CD4-positive, CD25-positive, alpha-beta regulatory T cell (primary cell): ENCODE measurements around the gene MUSTN1. TPM values are rescaled to one million over a fixed set of nuclear protein-coding genes. Genes with fewer than 3 reads are reported as not detected.
A peak's percentile ranks its signal among the peaks of the same experiment; 100 is the strongest.

ENCODE experiments used
- ATAC-seq, 2 donors: fragments of 150-1000 bp; cut with Tn5 transposase; one replicate each; pipeline ENCODE4 v1.10.0; 2021; ENCODE audit warnings: low read depth in 2 of 2, moderate number of reproducible peaks in 2 of 2, moderate library complexity in 1 of 2
- DNase-seq, 3 donors: peaks; one replicate each; pipeline versions ENCODE4 v3.0.0 to v3.0.0-alpha.2; 2012 to 2022; ENCODE audit warnings: mixed read lengths in 1 of 3
- H3K27ac ChIP-seq: one replicate; pipeline ENCODE4 v1.7.0; 2013; ENCODE audit warnings: mild to moderate bottlenecking, low read length; ENCODE audit not compliant: insufficient read depth, poor library complexity, severe bottlenecking
- H3K27me3 ChIP-seq: one replicate; pipeline ENCODE4 v1.7.0; 2013; ENCODE audit warnings: low read length; ENCODE audit not compliant: control insufficient read depth, insufficient read depth
- H3K36me3 ChIP-seq: one replicate; pipeline ENCODE4 v1.7.0; 2013; ENCODE audit warnings: mild to moderate bottlenecking, low read length, moderate library complexity; ENCODE audit not compliant: control insufficient read depth, insufficient read depth
- H3K4me1 ChIP-seq: 2 replicates; pipeline ENCODE4 v1.7.0; 2013; ENCODE audit warnings: mild to moderate bottlenecking, low read length; ENCODE audit not compliant: insufficient read depth, control insufficient read depth, poor library complexity, severe bottlenecking
- H3K4me3 ChIP-seq: one replicate; pipeline ENCODE4 v1.7.0; 2013; ENCODE audit warnings: low read depth, mild to moderate bottlenecking, low read length, moderate library complexity
- H3K9me3 ChIP-seq, 2 experiments: 1 replicate in 1 of 2; 2 replicates in 1 of 2; pipeline ENCODE4 v1.7.0; 2013; ENCODE audit warnings: low read length in 2 of 2, mild to moderate bottlenecking in 1 of 2, moderate library complexity in 1 of 2; ENCODE audit not compliant: control insufficient read depth in 2 of 2
- H3K27ac Mint-ChIP-seq, 3 donors: one replicate each; pipeline ENCODE4 v1.8.0; 2020 to 2022; ENCODE audit warnings: mild to moderate bottlenecking in 3 of 3, mixed read lengths in 3 of 3, moderate library complexity in 2 of 3
- H3K27me3 Mint-ChIP-seq: one replicate; pipeline ENCODE4 v1.8.0; 2022; ENCODE audit warnings: mild to moderate bottlenecking, mixed read lengths
- H3K36me3 Mint-ChIP-seq: one replicate; pipeline ENCODE4 v1.8.0; 2020; ENCODE audit warnings: mixed read lengths
- H3K4me1 Mint-ChIP-seq, 4 donors: one replicate each; pipeline ENCODE4 v1.8.0; 2020 to 2022; ENCODE audit warnings: mixed read lengths in 4 of 4, mild to moderate bottlenecking in 1 of 4
- H3K4me3 Mint-ChIP-seq, 4 donors: one replicate each; pipeline ENCODE4 v1.8.0; 2020 to 2022; ENCODE audit warnings: mild to moderate bottlenecking in 4 of 4, mixed read lengths in 4 of 4, moderate library complexity in 3 of 4
- H3K9me3 Mint-ChIP-seq, 7 donors: one replicate each; pipeline ENCODE4 v1.8.0; 2020 to 2022; ENCODE audit warnings: mixed read lengths in 7 of 7, mild to moderate bottlenecking in 3 of 7, moderate library complexity in 2 of 7
- polyA plus RNA-seq, 4 donors: library from polyadenylated mRNA; unstranded; fragments of 300-500 nt; fragmentation: Illumina TruSeq; gene quantifications; one replicate each; pipeline ENCODE4 v1.2.3, GENCODE V29; 2021
- total RNA-seq: library from RNA; stranded (reverse); gene quantifications from one replicate; pipeline ENCODE4 v1.2.3, GENCODE V29; 2022

MUSTN1 gene
- total and polyA plus RNA-seq, 5 donors from 2014 or later, result 1.2 to 13.8 TPM; not detected in 3

GRCh38 chr3:52851348-52851747 is 16.5 kb upstream of the MUSTN1 start:
- H3K9me3 Mint-ChIP-seq, result no peaks in the 10 kb centered on the region
- peaks cover 61% of the 10 kb centered on the region for H3K36me3 ChIP-seq
- peaks cover 17% of the 10 kb centered on the region for H3K36me3 Mint-ChIP-seq
- no peaks in the 10 kb centered on the region for H3K4me1 Mint-ChIP-seq
- no peak overlapping the region for H3K27ac ChIP-seq
- H3K27ac Mint-ChIP-seq, result no peak overlapping the region
- H3K4me1 ChIP-seq, result no peaks in the 10 kb centered on the region
- H3K4me3 ChIP-seq, result no peak overlapping the region
- H3K27me3 ChIP-seq, result no peaks in the 10 kb centered on the region
- DNase-seq (peak in 2 of 3 donors; percentile 31 to 53), ATAC-seq (peak in 1 of 2 donors; percentile 49)
- H3K9me3 ChIP-seq, result no peaks in the 10 kb centered on the region
- H3K27me3 Mint-ChIP-seq, result no peaks in the 10 kb centered on the region
- H3K4me3 Mint-ChIP-seq, result no peak overlapping the region

- Mint-ChIP-seq H3K27ac (peak overlapping the region in 1 of 3 donors; percentile 51), H3K9me3 (no peaks in the 10 kb centered on the region), H3K36me3 (peaks cover 12% of the 10 kb centered on the region), H3K4me1 (no peaks in the 10 kb centered on the region), H3K4me3 (no peak overlapping the region), H3K27me3 (no peaks in the 10 kb centered on the region)
- ATAC-seq (no peak), DNase-seq (no peak)
- Histone ChIP-seq H3K4me1 (no peaks in the 10 kb centered on the region), H3K9me3 (no peaks in the 10 kb centered on the region), H3K27me3 (no peaks in the 10 kb centered on the region), H3K4me3 (no peak overlapping the region), H3K36me3 (peaks cover 56% of the 10 kb centered on the region), H3K27ac (no peak overlapping the region)
Measured at GRCh38 chr3:52849656-52850055, 14.8 kb upstream of the MUSTN1 start.

- no peak overlapping the region for H3K4me3 Mint-ChIP-seq
- Histone ChIP-seq H3K27ac (no peak overlapping the region), H3K9me3 (no peaks in the 10 kb centered on the region), H3K4me1 (no peaks in the 10 kb centered on the region), H3K4me3 (no peak overlapping the region), H3K36me3 (peaks cover 59% of the 10 kb centered on the region), H3K27me3 (no peaks in the 10 kb centered on the region)
- ATAC-seq, result no peak
- DNase-seq, result no peak
- peaks cover 0 to 2% (median 0%) of the 10 kb centered on the region in 4 donors for H3K4me1 Mint-ChIP-seq
- no peaks in the 10 kb centered on the region for H3K27me3 Mint-ChIP-seq
- peaks cover 16% of the 10 kb centered on the region for H3K36me3 Mint-ChIP-seq
- H3K27ac Mint-ChIP-seq, result no peak overlapping the region
- H3K9me3 Mint-ChIP-seq, result no peaks in the 10 kb centered on the region
Measured at GRCh38 chr3:52848617-52849016, 13.8 kb upstream of the MUSTN1 start.

GRCh38 chr3:52847726-52848125 is 12.9 kb upstream of the MUSTN1 start:
- Mint-ChIP-seq H3K4me1 (peaks cover 0 to 2% (median 0%) of the 10 kb centered on the region in 4 donors), H3K9me3 (no peaks in the 10 kb centered on the region), H3K27ac (no peak overlapping the region), H3K36me3 (peaks cover 13% of the 10 kb centered on the region), H3K4me3 (no peak overlapping the region), H3K27me3 (no peaks in the 10 kb centered on the region)
- Histone ChIP-seq H3K4me3 (no peak overlapping the region), H3K27me3 (no peaks in the 10 kb centered on the region), H3K9me3 (no peaks in the 10 kb centered on the region), H3K36me3 (peaks cover 60% of the 10 kb centered on the region), H3K27ac (no peak overlapping the region), H3K4me1 (no peaks in the 10 kb centered on the region)
- no peak for DNase-seq
- ATAC-seq, result no peak

GRCh38 chr3:52847241-52847640 is 12.4 kb upstream of the MUSTN1 start:
- Mint-ChIP-seq H3K27ac (no peak overlapping the region), H3K36me3 (peaks cover 13% of the 10 kb centered on the region), H3K4me3 (no peak overlapping the region), H3K9me3 (no peaks in the 10 kb centered on the region), H3K4me1 (peaks cover 0 to 2% (median 0%) of the 10 kb centered on the region in 4 donors), H3K27me3 (no peaks in the 10 kb centered on the region)
- H3K27ac ChIP-seq, result no peak overlapping the region
- H3K4me3 ChIP-seq, result no peak overlapping the region
- peaks cover 60% of the 10 kb centered on the region for H3K36me3 ChIP-seq
- no peaks in the 10 kb centered on the region for H3K27me3 ChIP-seq
- no peaks in the 10 kb centered on the region for H3K9me3 ChIP-seq
- no peaks in the 10 kb centered on the region for H3K4me1 ChIP-seq
- ATAC-seq, result no peak
- no peak for DNase-seq

- H3K27me3 Mint-ChIP-seq, result no peaks in the 10 kb centered on the region
- peak overlapping the region in 2 of 3 donors; percentile 25 to 56 for H3K27ac Mint-ChIP-seq
- H3K4me3 Mint-ChIP-seq, result no peak overlapping the region
Measured at GRCh38 chr3:52846432-52846965, 11.7 kb upstream of the MUSTN1 start.

GRCh38 chr3:52845691-52846431 is 11.0 kb upstream of the MUSTN1 start:
- no peaks in the 10 kb centered on the region for H3K27me3 Mint-ChIP-seq
- peaks cover 0 to 2% (median 0%) of the 10 kb centered on the region in 4 donors for H3K4me1 Mint-ChIP-seq
- Histone ChIP-seq H3K36me3 (peaks cover 60% of the 10 kb centered on the region), H3K27me3 (no peaks in the 10 kb centered on the region), H3K4me1 (no peaks in the 10 kb centered on the region), H3K4me3 (no peak overlapping the region), H3K9me3 (no peaks in the 10 kb centered on the region), H3K27ac (no peak overlapping the region)
- no peak for DNase-seq
- H3K36me3 Mint-ChIP-seq, result peaks cover 19% of the 10 kb centered on the region
- H3K27ac Mint-ChIP-seq, result peak overlapping the region in 1 of 3 donors; percentile 56
- ATAC-seq, result peak in 1 of 2 donors; percentile 25
- no peaks in the 10 kb centered on the region for H3K9me3 Mint-ChIP-seq
- no peak overlapping the region for H3K4me3 Mint-ChIP-seq

More at GRCh38 chr3:52846432-52846965, 11.7 kb upstream of the MUSTN1 start:
- Histone ChIP-seq H3K4me3 (no peak overlapping the region), H3K36me3 (peaks cover 60% of the 10 kb centered on the region), H3K9me3 (no peaks in the 10 kb centered on the region), H3K27me3 (no peaks in the 10 kb centered on the region), H3K4me1 (no peaks in the 10 kb centered on the region), H3K27ac (no peak overlapping the region)
- H3K4me1 Mint-ChIP-seq, result peaks cover 0 to 2% (median 0%) of the 10 kb centered on the region in 4 donors
- H3K36me3 Mint-ChIP-seq, result peaks cover 13% of the 10 kb centered on the region
- no peaks in the 10 kb centered on the region for H3K9me3 Mint-ChIP-seq
- DNase-seq, result no peak
- ATAC-seq, result no peak

- no peak overlapping the region for H3K27ac Mint-ChIP-seq
- peaks cover 65% of the 10 kb centered on the region for H3K36me3 ChIP-seq
- H3K4me3 Mint-ChIP-seq, result no peak overlapping the region
- no peak overlapping the region for H3K27ac ChIP-seq
- H3K9me3 ChIP-seq, result no peaks in the 10 kb centered on the region
- H3K27me3 ChIP-seq, result no peaks in the 10 kb centered on the region
- no peak overlapping the region for H3K4me3 ChIP-seq
- no peaks in the 10 kb centered on the region for H3K4me1 ChIP-seq
- no peaks in the 10 kb centered on the region for H3K27me3 Mint-ChIP-seq
- DNase-seq, result no peak
- H3K4me1 Mint-ChIP-seq, result peaks cover 0 to 3% (median 1%) of the 10 kb centered on the region in 4 donors
- H3K9me3 Mint-ChIP-seq, result no peaks in the 10 kb centered on the region
- H3K36me3 Mint-ChIP-seq, result peaks cover 23% of the 10 kb centered on the region
- ATAC-seq, result no peak
Measured at GRCh38 chr3:52845157-52845556, 10.3 kb upstream of the MUSTN1 start.
